Measurements from ENCODE around the gene CALHM5. TPM values are rescaled to one million over a fixed set of nuclear protein-coding genes. Genes with fewer than 3 reads are reported as not detected.

The CALHM5 gene
- total and polyA plus RNA-seq, 10 of the 15 experiments (the other 5 are each of a cell fraction or from before 2014, with no cell fraction given) = not detected

GRCh38 chr6:116482780-116483179 lies 28.7 kb upstream of the CALHM5 start:
- CTCF ChIA-PET = no interaction called here
- ATAC-seq (no peak), DNase-seq (ENCODE audit: low read depth, low spot score) (no peak), FAIRE-seq (no peak)
- H2AFZ ChIP-seq (ENCODE audit: control insufficient read depth, low read depth, low read length) = no peak overlapping the region
- H3K36me3 ChIP-seq (ENCODE audit: control insufficient read depth in 2 of 2, insufficient read depth in 2 of 2, low read length in 1 of 2) = no peaks in the 10 kb centered on the region
- POLR2A ChIA-PET = no interaction called here
- no peak overlapping the region for H3K9ac ChIP-seq (ENCODE audit: control insufficient read depth, insufficient read depth, low read length)
- H3K4me1 ChIP-seq (ENCODE audit: control insufficient read depth, insufficient read depth, low read length) = no peaks in the 10 kb centered on the region
- H3K9me3 ChIP-seq (replicated peaks; ENCODE audit: control insufficient read depth, insufficient read depth, low read length) = no peaks in the 10 kb centered on the region
- 13% methylated on average over 1 of the region's 1 CpG for WGBS (ENCODE audit: insufficient coverage, insufficient replicate concordance, low lambda C conversion rate, missing lambda C conversion rate)
- in situ Hi-C loops (cut with MboI) (no loop called here), intact Hi-C loops (cut with micrococcal nuclease; ENCODE audit: unreplicated experiment) (no loop called here)
- no peaks in the 10 kb centered on the region for H4K20me1 ChIP-seq (ENCODE audit: control insufficient read depth, insufficient read depth)
- BruUV-seq (replicated peaks) = no TSS peak
- no peak overlapping the region for H3K4me2 ChIP-seq (ENCODE audit: control insufficient read depth, insufficient read depth)
- no peak overlapping the region for H3K27ac ChIP-seq (ENCODE audit: control insufficient read depth, insufficient read depth)
- RAD21 ChIA-PET (ENCODE audit: unreplicated experiment) = no interaction called here
- H3K4me3 ChIP-seq = no peak overlapping the region
- SMC1A ChIA-PET (ENCODE audit: uncharacterized antibody, unreplicated experiment) = no interaction called here
- peaks cover 0 to 1% of the 10 kb centered on the region in 2 experiments; a peak in 2 of 4 replicates for H3K27me3 ChIP-seq (replicated peaks in 1 of 2; ENCODE audit: control insufficient read depth in 2 of 2, insufficient read depth in 2 of 2, low read length in 1 of 2)
- no peaks in the 10 kb centered on the region for H3K79me2 ChIP-seq (ENCODE audit: control insufficient read depth, insufficient read depth, low read length)
- no peak for TF ChIP-seq BMI1 (IDR thresholded peaks at IDR 0.05; ENCODE audit: borderline replicate concordance)
- TF ChIP-seq BRCA1 (IDR thresholded peaks at IDR 0.05; ENCODE audit: low read depth, low read length) = no peak
- TF ChIP-seq RAD21 (IDR thresholded peaks at IDR 0.05; ENCODE audit: insufficient read depth, low read depth, low read length) = no peak
- TF ChIP-seq DPF2 (IDR thresholded peaks at IDR 0.05) = no peak
- no peak for TF ChIP-seq PML (IDR thresholded peaks at IDR 0.05; ENCODE audit: low read length)
- no peak for TF ChIP-seq SMC3 (IDR thresholded peaks at IDR 0.05; ENCODE audit: borderline replicate concordance, low read length)
- TF ChIP-seq ZNF24 (IDR thresholded peaks at IDR 0.05) = no peak
- TF ChIP-seq, protein P1, sequence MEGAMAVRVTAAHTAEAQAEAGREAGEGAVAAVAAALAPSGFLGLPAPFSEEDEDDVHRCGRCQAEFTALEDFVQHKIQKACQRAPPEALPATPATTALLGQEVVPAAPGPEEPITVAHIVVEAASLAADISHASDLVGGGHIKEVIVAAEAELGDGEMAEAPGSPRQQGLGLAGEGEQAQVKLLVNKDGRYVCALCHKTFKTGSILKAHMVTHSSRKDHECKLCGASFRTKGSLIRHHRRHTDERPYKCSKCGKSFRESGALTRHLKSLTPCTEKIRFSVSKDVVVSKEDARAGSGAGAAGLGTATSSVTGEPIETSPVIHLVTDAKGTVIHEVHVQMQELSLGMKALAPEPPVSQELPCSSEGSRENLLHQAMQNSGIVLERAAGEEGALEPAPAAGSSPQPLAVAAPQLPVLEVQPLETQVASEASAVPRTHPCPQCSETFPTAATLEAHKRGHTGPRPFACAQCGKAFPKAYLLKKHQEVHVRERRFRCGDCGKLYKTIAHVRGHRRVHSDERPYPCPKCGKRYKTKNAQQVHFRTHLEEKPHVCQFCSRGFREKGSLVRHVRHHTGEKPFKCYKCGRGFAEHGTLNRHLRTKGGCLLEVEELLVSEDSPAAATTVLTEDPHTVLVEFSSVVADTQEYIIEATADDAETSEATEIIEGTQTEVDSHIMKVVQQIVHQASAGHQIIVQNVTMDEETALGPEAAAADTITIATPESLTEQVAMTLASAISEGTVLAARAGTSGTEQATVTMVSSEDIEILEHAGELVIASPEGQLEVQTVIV (IDR thresholded peaks at IDR 0.05; ENCODE audit: borderline replicate concordance, partially characterized antibody) = no peak
- no peak for TF ChIP-seq TCF3 (IDR thresholded peaks at IDR 0.05; ENCODE audit: borderline replicate concordance, insufficient read depth, low read depth, low read length)
- TF ChIP-seq KAT2A (conservative IDR thresholded peaks at IDR 0.05; ENCODE audit: control insufficient read depth, low read depth, low read length) = no peak
- TF ChIP-seq CREB1 (IDR thresholded peaks at IDR 0.05; ENCODE audit: low read depth) = no peak
- TF ChIP-seq, protein P2, sequence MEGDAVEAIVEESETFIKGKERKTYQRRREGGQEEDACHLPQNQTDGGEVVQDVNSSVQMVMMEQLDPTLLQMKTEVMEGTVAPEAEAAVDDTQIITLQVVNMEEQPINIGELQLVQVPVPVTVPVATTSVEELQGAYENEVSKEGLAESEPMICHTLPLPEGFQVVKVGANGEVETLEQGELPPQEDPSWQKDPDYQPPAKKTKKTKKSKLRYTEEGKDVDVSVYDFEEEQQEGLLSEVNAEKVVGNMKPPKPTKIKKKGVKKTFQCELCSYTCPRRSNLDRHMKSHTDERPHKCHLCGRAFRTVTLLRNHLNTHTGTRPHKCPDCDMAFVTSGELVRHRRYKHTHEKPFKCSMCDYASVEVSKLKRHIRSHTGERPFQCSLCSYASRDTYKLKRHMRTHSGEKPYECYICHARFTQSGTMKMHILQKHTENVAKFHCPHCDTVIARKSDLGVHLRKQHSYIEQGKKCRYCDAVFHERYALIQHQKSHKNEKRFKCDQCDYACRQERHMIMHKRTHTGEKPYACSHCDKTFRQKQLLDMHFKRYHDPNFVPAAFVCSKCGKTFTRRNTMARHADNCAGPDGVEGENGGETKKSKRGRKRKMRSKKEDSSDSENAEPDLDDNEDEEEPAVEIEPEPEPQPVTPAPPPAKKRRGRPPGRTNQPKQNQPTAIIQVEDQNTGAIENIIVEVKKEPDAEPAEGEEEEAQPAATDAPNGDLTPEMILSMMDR (IDR thresholded peaks at IDR 0.05 in 2 of 3, conservative IDR thresholded peaks at IDR 0.05 in 1 of 3; ENCODE audit: control insufficient read depth in 2 of 3, extremely low read depth in 1 of 3, insufficient read depth in 1 of 3, low read depth in 3 of 3, low read length in 3 of 3) = no peak
- TF ChIP-seq ZBTB40 (IDR thresholded peaks at IDR 0.05; ENCODE audit: borderline replicate concordance) = no peak
